ENCODE measurements around the gene FGF16.
"Not testable (repeated sequence)": the region's sequence is repeated elsewhere in the genome, so short reads cannot be mapped to it uniquely, and the experiment has no call there.

DNA sequence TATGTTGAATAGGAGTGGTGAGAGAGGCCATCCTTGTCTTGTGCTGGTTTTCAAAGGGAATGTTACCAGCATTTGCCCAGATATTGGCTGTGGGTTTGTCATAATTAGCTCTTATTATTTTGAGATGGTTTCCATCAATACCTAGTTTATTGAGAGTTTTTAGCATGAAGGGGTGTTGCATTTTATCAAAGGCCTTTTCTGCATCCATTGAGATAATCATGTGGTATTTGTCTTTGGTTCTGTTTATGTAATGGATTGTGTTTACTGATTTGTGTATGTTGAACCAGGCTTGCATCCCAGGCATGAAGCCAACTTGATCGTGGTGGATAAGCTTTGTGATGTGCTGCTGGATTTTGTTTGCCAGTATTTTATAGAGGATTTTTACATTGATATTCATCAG lies 39.4 kb upstream of the FGF16 start:
- not testable (repeated sequence) for TF ChIP-seq CTCF, POLR2A (IDR thresholded peaks at IDR 0.05)

Measured in prostate gland (tissue), 2 donors.